Neuronal stem cell (in vitro differentiated cells): ENCODE results near the gene ADCY7.

Experiments used
- DNase-seq: peaks from one replicate; pipeline ENCODE4 v3.0.0-alpha.2; 2013; ENCODE audit warnings: low spot score
- H2AFZ ChIP-seq: one replicate; pipeline ENCODE4 v1.6.1; 2013; ENCODE audit warnings: mild to moderate bottlenecking, low read length, inconsistent platforms
- H2AK5ac ChIP-seq: 2 replicates; pipeline ENCODE4 v1.6.1; 2013; ENCODE audit warnings: low read depth, mild to moderate bottlenecking, inconsistent platforms, low read length, moderate library complexity, mixed read lengths
- H2BK120ac ChIP-seq: 2 replicates; pipeline ENCODE4 v1.6.1; 2013; ENCODE audit warnings: low read depth, mild to moderate bottlenecking, inconsistent platforms, low read length, moderate library complexity, mixed read lengths
- H2BK12ac ChIP-seq: one replicate; pipeline ENCODE4 v1.6.1; 2013; ENCODE audit warnings: low read length, inconsistent platforms
- H2BK15ac ChIP-seq: 2 replicates; pipeline ENCODE4 v1.6.1; 2013; ENCODE audit warnings: mild to moderate bottlenecking, low read length, inconsistent platforms, mixed read lengths
- H2BK5ac ChIP-seq: one replicate; pipeline ENCODE4 v1.6.1; 2013; ENCODE audit warnings: inconsistent platforms, mild to moderate bottlenecking, low read length, moderate library complexity
- H3K14ac ChIP-seq: one replicate; pipeline ENCODE4 v1.6.1; 2013; ENCODE audit warnings: low read length, inconsistent platforms
- H3K18ac ChIP-seq: 2 replicates; pipeline ENCODE4 v1.6.1; 2013; ENCODE audit warnings: low read length, inconsistent platforms
- H3K23ac ChIP-seq: 2 replicates; pipeline ENCODE4 v1.6.1; 2013; ENCODE audit warnings: low read depth, mild to moderate bottlenecking, mixed read lengths, low read length, inconsistent platforms; ENCODE audit not compliant: poor library complexity
- H3K27ac ChIP-seq: replicated peaks from 3 replicates; pipeline ENCODE4 v1.5.1; 2013; ENCODE audit warnings: low read length, inconsistent platforms
- H3K27me3 ChIP-seq, 3 experiments: 2 replicates each; pipeline ENCODE4 v1.6.1; 2013; ENCODE audit warnings: low read length in 3 of 3, mild to moderate bottlenecking in 2 of 3, inconsistent platforms in 1 of 3, low read depth in 1 of 3, mixed read lengths in 1 of 3, moderate library complexity in 1 of 3; ENCODE audit not compliant: control insufficient read depth in 3 of 3, insufficient read depth in 3 of 3
- H3K36me3 ChIP-seq, 2 donors: replicated peaks in 1 of 2; 2 replicates each; pipeline ENCODE4 v1.6.1; 2013; ENCODE audit warnings: low read length in 2 of 2; ENCODE audit not compliant: control insufficient read depth in 2 of 2, insufficient read depth in 2 of 2
- H3K4ac ChIP-seq: 2 replicates; pipeline ENCODE4 v1.6.1; 2013; ENCODE audit warnings: inconsistent platforms, mild to moderate bottlenecking, low read length, moderate library complexity
- H3K4me1 ChIP-seq, 2 donors: 1 replicate in 1 of 2; 2 replicates in 1 of 2; pipeline ENCODE4 v1.6.1; 2013; ENCODE audit warnings: low read length in 2 of 2, low read depth in 1 of 2; ENCODE audit not compliant: control insufficient read depth in 2 of 2, insufficient read depth in 1 of 2
- H3K4me2 ChIP-seq: one replicate; pipeline ENCODE4 v1.6.1; 2013; ENCODE audit warnings: mild to moderate bottlenecking, low read length, inconsistent platforms; ENCODE audit not compliant: insufficient read depth, poor library complexity, severe bottlenecking
- H3K4me3 ChIP-seq, 2 donors: 2 replicates each; pipeline ENCODE4 v1.5.1; 2013; ENCODE audit warnings: low read length in 2 of 2, mild to moderate bottlenecking in 2 of 2, inconsistent platforms in 1 of 2, moderate library complexity in 1 of 2
- H3K79me1 ChIP-seq: one replicate; pipeline ENCODE4 v1.6.1; 2013; ENCODE audit warnings: low read depth, mild to moderate bottlenecking, inconsistent platforms, low read length, moderate library complexity
- H3K9ac ChIP-seq: one replicate; pipeline ENCODE4 v1.6.1; 2013; ENCODE audit warnings: mild to moderate bottlenecking, low read depth, low read length, inconsistent platforms; ENCODE audit not compliant: poor library complexity
- H3K9me3 ChIP-seq, 2 donors: replicated peaks in 1 of 2; 2 replicates each; pipeline versions ENCODE3 to v1.6.1; 2013; ENCODE audit warnings: low read length in 2 of 2, mild to moderate bottlenecking in 2 of 2, inconsistent platforms in 1 of 2, low read depth in 1 of 2, mixed read lengths in 1 of 2, moderate library complexity in 1 of 2; ENCODE audit not compliant: control insufficient read depth in 2 of 2, insufficient read depth in 1 of 2
- H4K8ac ChIP-seq: one replicate; pipeline ENCODE4 v1.6.1; 2013; ENCODE audit warnings: low read depth, mild to moderate bottlenecking, inconsistent platforms, low read length, moderate library complexity
- H4K91ac ChIP-seq: one replicate; pipeline ENCODE4 v1.6.1; 2013; ENCODE audit warnings: low read length, low read depth, mild to moderate bottlenecking, inconsistent platforms; ENCODE audit not compliant: poor library complexity
- WGBS, 2 donors: extraction: QIAGEN DNeasy Blood & Tissue Kit; methylation state at CpG; one replicate each; pipeline ENCODE4 v1.1.7; 2013; ENCODE audit warnings: missing lambda C conversion rate in 2 of 2, mixed read lengths in 1 of 2; ENCODE audit not compliant: insufficient read length in 2 of 2, insufficient replicate concordance in 1 of 2; ENCODE audit errors: extremely low coverage in 2 of 2; 5-methylcytosine and 5-hydroxymethylcytosine counted together

ADCY7 gene

GRCh38 chr16:50244140-50244503 is 22.2 kb upstream of the ADCY7 start:
- Histone ChIP-seq H2BK12ac (no peak overlapping the region), H2AFZ (no peak overlapping the region), H2AK5ac (no peak overlapping the region)

GRCh38 chr16:50244504-50245416 is 21.6 kb upstream of the ADCY7 start:
- no peak overlapping the region for H2BK5ac ChIP-seq
- peak overlapping the region; percentile 35 for H3K23ac ChIP-seq
- peaks cover 4 to 57% (median 28%) of the 10 kb centered on the region in 3 experiments for H3K27me3 ChIP-seq
- H3K9me3 ChIP-seq, result peaks cover 0 to 3% of the 10 kb centered on the region in 2 donors
- no CpG with 5 or more reads among the region's 33 CpGs for WGBS, 2 donors
- H2AFZ ChIP-seq, result peak overlapping the region; percentile 35
- no peak overlapping the region for H2BK12ac ChIP-seq
- no peak overlapping the region for H4K8ac ChIP-seq
- no peak overlapping the region for H3K4me3 ChIP-seq
- no peak overlapping the region for H2BK120ac ChIP-seq
- no peak for DNase-seq
- H3K18ac ChIP-seq, result peak overlapping the region; percentile 53
- no peak overlapping the region for H3K4me2 ChIP-seq
- H3K4ac ChIP-seq, result no peak overlapping the region
- no peaks in the 10 kb centered on the region for H3K79me1 ChIP-seq
- H3K27ac ChIP-seq, result no peak overlapping the region
- peaks cover 6 to 7% of the 10 kb centered on the region in 2 donors for H3K4me1 ChIP-seq
- no peak overlapping the region for H2AK5ac ChIP-seq
- no peak overlapping the region for H4K91ac ChIP-seq
- no peak overlapping the region for H2BK15ac ChIP-seq
- H3K14ac ChIP-seq, result no peak overlapping the region
- no peak overlapping the region for H3K9ac ChIP-seq
- no peaks in the 10 kb centered on the region for H3K36me3 ChIP-seq

More at GRCh38 chr16:50244140-50244503, 22.2 kb upstream of the ADCY7 start:
- no peaks in the 10 kb centered on the region for H3K36me3 ChIP-seq
- H3K23ac ChIP-seq, result no peak overlapping the region
- H3K4me3 ChIP-seq, result no peak overlapping the region
- no peak overlapping the region for H3K27ac ChIP-seq
- H3K4ac ChIP-seq, result no peak overlapping the region
- DNase-seq, result no peak
- H2BK120ac ChIP-seq, result no peak overlapping the region
- no peak overlapping the region for H2BK5ac ChIP-seq
- H3K27me3 ChIP-seq, result peaks cover 4 to 62% (median 28%) of the 10 kb centered on the region in 3 experiments
- H4K91ac ChIP-seq, result no peak overlapping the region
- peaks cover 0 to 3% of the 10 kb centered on the region in 2 donors for H3K9me3 ChIP-seq
- WGBS, 2 donors, result no CpG with 5 or more reads among the region's 9 CpGs
- no peaks in the 10 kb centered on the region for H3K79me1 ChIP-seq
- no peak overlapping the region for H3K4me2 ChIP-seq
- no peak overlapping the region for H3K14ac ChIP-seq
- H4K8ac ChIP-seq, result no peak overlapping the region
- peaks cover 6 to 7% of the 10 kb centered on the region in 2 donors for H3K4me1 ChIP-seq
- peak overlapping the region; percentile 53 for H3K18ac ChIP-seq
- H2BK15ac ChIP-seq, result no peak overlapping the region
- H3K9ac ChIP-seq, result no peak overlapping the region

- no peak for DNase-seq
- Histone ChIP-seq H4K91ac (no peak overlapping the region), H4K8ac (no peak overlapping the region), H3K9ac (peak overlapping the region; percentile 67), H3K4me3 (peak overlapping the region; percentile 53 to 77), H2BK15ac (no peak overlapping the region), H2BK12ac (no peak overlapping the region), H3K79me1 (no peaks in the 10 kb centered on the region), H3K36me3 (no peaks in the 10 kb centered on the region), H3K23ac (no peak overlapping the region), H3K4me2 (peak overlapping the region; percentile 90), H3K9me3 (peaks cover 0 to 3% of the 10 kb centered on the region in 2 donors), H2AK5ac (peak overlapping the region; percentile 32), H3K27me3 (peaks cover 4 to 52% (median 28%) of the 10 kb centered on the region in 3 experiments), H3K4ac (no peak overlapping the region), H3K14ac (peak overlapping the region; percentile 75), H2BK5ac (peak overlapping the region; percentile 56), H3K27ac (no peak overlapping the region), H2AFZ (peak overlapping the region; percentile 99), H2BK120ac (no peak overlapping the region), H3K4me1 (peaks cover 6 to 7% of the 10 kb centered on the region in 2 donors), H3K18ac (peak overlapping the region; percentile 84)
- whole genome bisulfite sequencing, 2 donors, result no CpG with 5 or more reads among the region's 74 CpGs
These were observed 20.7 kb upstream of the ADCY7 start for GRCh38 chr16:50245417-50246298.
